ENCODE results near the gene NKG7. TPM values are rescaled to one million over a fixed set of nuclear protein-coding genes. Genes with fewer than 3 reads are reported as not detected.
A peak's percentile ranks its signal among the peaks of the same experiment; 100 is the strongest.

NKG7 gene
- total and polyA plus RNA-seq, 2 of the 13 experiments (the other 11 are each of a cell fraction or from before 2014, with no cell fraction given), result 0.40 TPM; not detected in 1

DNA sequence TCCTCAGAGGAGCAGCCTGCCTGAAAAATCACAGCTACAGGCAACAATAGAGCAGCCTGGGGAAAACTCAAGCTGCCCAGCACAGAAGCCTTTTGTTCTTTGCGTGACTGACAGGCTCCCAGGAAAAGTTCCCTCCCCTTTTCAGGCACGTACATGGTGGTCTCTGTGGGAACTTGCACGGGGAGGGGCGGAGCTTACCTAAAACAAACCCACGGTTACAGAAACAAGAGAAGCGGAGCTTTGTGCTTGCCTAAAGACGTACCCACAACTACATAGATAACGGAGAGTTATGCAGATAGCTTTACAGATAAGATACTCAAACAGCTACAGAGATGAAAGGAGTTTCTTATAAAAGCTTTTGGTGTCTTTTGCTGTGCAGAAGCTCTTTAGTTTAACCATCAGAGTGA, 17.7 kb downstream of the NKG7 start (continued):
- TF ChIP-seq ZNF510 (CRISPR knock-in tag; IDR thresholded peaks at IDR 0.05; ENCODE audit: low read depth) (no peak), TBX3 (IDR thresholded peaks at IDR 0.05; ENCODE audit: borderline replicate concordance) (no peak), ZNF230 (CRISPR knock-in tag; IDR thresholded peaks at IDR 0.05) (no peak), ZNF3 (CRISPR knock-in tag; IDR thresholded peaks at IDR 0.05) (no peak), YEATS2 (CRISPR knock-in tag; IDR thresholded peaks at IDR 0.05; ENCODE audit: borderline replicate concordance) (no peak), TARDBP (CRISPR knock-in tag; IDR thresholded peaks at IDR 0.05) (peak; percentile 68; the same call in 1 of the 2 replicates), SP2 (CRISPR knock-in tag; IDR thresholded peaks at IDR 0.05) (no peak), ZNF292 (CRISPR knock-in tag; IDR thresholded peaks at IDR 0.05; ENCODE audit: borderline replicate concordance, low read depth) (no peak), ZNF747 (CRISPR knock-in tag; IDR thresholded peaks at IDR 0.05; ENCODE audit: borderline replicate concordance) (no peak), ZNF746 (CRISPR knock-in tag; IDR thresholded peaks at IDR 0.05) (0 out of 2 replicates have a peak, but pooled peaks have one; percentile 44), NCOR1 (IDR thresholded peaks at IDR 0.05; ENCODE audit: borderline replicate concordance, low read length) (no peak), ZNF703 (CRISPR knock-in tag; IDR thresholded peaks at IDR 0.05; ENCODE audit: borderline replicate concordance) (no peak), MAFG (CRISPR knock-in tag; IDR thresholded peaks at IDR 0.05) (no peak), RELA (CRISPR knock-in tag; IDR thresholded peaks at IDR 0.05) (no peak), ZNF124 (CRISPR knock-in tag; IDR thresholded peaks at IDR 0.05) (no peak), ELF3 (CRISPR knock-in tag; IDR thresholded peaks at IDR 0.05) (peak; percentile 51; the same call in 1 of the 2 replicates), ZNF331 (CRISPR knock-in tag; IDR thresholded peaks at IDR 0.05) (peak; percentile 78)
- TF ChIP-seq, protein P1, sequence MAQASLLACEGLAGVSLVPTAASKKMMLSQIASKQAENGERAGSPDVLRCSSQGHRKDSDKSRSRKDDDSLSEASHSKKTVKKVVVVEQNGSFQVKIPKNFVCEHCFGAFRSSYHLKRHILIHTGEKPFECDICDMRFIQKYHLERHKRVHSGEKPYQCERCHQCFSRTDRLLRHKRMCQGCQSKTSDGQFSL (CRISPR knock-in tag; IDR thresholded peaks at IDR 0.05), result no peak
- TF ChIP-seq, protein P2, sequence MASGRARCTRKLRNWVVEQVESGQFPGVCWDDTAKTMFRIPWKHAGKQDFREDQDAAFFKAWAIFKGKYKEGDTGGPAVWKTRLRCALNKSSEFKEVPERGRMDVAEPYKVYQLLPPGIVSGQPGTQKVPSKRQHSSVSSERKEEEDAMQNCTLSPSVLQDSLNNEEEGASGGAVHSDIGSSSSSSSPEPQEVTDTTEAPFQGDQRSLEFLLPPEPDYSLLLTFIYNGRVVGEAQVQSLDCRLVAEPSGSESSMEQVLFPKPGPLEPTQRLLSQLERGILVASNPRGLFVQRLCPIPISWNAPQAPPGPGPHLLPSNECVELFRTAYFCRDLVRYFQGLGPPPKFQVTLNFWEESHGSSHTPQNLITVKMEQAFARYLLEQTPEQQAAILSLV (CRISPR knock-in tag; IDR thresholded peaks at IDR 0.05; ENCODE audit: borderline replicate concordance), result no peak
- TF ChIP-seq, protein P3, sequence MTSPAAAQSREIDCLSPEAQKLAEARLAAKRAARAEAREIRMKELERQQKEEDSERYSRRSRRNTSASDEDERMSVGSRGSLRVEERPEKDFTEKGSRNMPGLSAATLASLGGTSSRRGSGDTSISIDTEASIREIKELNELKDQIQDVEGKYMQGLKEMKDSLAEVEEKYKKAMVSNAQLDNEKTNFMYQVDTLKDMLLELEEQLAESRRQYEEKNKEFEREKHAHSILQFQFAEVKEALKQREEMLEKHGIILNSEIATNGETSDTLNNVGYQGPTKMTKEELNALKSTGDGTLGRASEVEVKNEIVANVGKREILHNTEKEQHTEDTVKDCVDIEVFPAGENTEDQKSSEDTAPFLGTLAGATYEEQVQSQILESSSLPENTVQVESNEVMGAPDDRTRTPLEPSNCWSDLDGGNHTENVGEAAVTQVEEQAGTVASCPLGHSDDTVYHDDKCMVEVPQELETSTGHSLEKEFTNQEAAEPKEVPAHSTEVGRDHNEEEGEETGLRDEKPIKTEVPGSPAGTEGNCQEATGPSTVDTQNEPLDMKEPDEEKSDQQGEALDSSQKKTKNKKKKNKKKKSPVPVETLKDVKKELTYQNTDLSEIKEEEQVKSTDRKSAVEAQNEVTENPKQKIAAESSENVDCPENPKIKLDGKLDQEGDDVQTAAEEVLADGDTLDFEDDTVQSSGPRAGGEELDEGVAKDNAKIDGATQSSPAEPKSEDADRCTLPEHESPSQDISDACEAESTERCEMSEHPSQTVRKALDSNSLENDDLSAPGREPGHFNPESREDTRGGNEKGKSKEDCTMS (CRISPR knock-in tag; conservative IDR thresholded peaks at IDR 0.05), result no peak
- TF ChIP-seq, protein P4, sequence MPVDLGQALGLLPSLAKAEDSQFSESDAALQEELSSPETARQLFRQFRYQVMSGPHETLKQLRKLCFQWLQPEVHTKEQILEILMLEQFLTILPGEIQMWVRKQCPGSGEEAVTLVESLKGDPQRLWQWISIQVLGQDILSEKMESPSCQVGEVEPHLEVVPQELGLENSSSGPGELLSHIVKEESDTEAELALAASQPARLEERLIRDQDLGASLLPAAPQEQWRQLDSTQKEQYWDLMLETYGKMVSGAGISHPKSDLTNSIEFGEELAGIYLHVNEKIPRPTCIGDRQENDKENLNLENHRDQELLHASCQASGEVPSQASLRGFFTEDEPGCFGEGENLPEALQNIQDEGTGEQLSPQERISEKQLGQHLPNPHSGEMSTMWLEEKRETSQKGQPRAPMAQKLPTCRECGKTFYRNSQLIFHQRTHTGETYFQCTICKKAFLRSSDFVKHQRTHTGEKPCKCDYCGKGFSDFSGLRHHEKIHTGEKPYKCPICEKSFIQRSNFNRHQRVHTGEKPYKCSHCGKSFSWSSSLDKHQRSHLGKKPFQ (CRISPR knock-in tag; IDR thresholded peaks at IDR 0.05; ENCODE audit: insufficient replicate concordance), result no peak

All from HepG2 (cell line).